DMS53 treated with DMSO at 0.1 percent for 48 hours (cell line): Measurements from ENCODE around the gene CDC14A.

Experiments used
- DNase-seq: peaks from one replicate; lab custom pipeline; 2025; ENCODE audit not compliant: unreplicated experiment; lab: John Stamatoyannopoulos, UW

CDC14A gene

GRCh38 chr1:100478816-100479215, 126.5 kb downstream of the CDC14A start:
- DNase-seq, result no peak

- no peak for DNase-seq
Measured at GRCh38 chr1:100479620-100480338, 127.5 kb downstream of the CDC14A start.

- no peak for DNase-seq
Measured at GRCh38 chr1:100481303-100481702, 129.0 kb downstream of the CDC14A start.

- no peak for DNase-seq
Measured at GRCh38 chr1:100482167-100482566, 129.9 kb downstream of the CDC14A start.

- DNase-seq, result no peak
Measured at GRCh38 chr1:100482748-100483147, 130.4 kb downstream of the CDC14A start.

GRCh38 chr1:100483230-100483629, 130.9 kb downstream of the CDC14A start:
- no peak for DNase-seq

- peak; percentile 82 for DNase-seq
Measured at GRCh38 chr1:100485855-100486258, 133.6 kb downstream of the CDC14A start.

- DNase-seq, result no peak
Measured at GRCh38 chr1:100494393-100495084, 142.2 kb downstream of the CDC14A start.

GRCh38 chr1:100496896-100497295, 144.6 kb downstream of the CDC14A start:
- DNase-seq, result no peak

GRCh38 chr1:100497796-100498195, 145.5 kb downstream of the CDC14A start:
- no peak for DNase-seq

- DNase-seq, result no peak
Measured at GRCh38 chr1:100499194-100499811, 147.0 kb downstream of the CDC14A start.

- peak; percentile 99 for DNase-seq
Measured at GRCh38 chr1:100502052-100502792, 149.9 kb downstream of the CDC14A start.

- DNase-seq, result no peak
Measured at GRCh38 chr1:100506217-100506616, 153.9 kb downstream of the CDC14A start.

GRCh38 chr1:100510451-100510850, 158.1 kb downstream of the CDC14A start:
- DNase-seq, result no peak

GRCh38 chr1:100511058-100511457, 158.8 kb downstream of the CDC14A start:
- no peak for DNase-seq

- no peak for DNase-seq
Measured at GRCh38 chr1:100511773-100512172, 159.5 kb downstream of the CDC14A start.

- DNase-seq, result no peak
Measured at GRCh38 chr1:100512803-100513352, 160.6 kb downstream of the CDC14A start.

GRCh38 chr1:100516857-100517256, 164.6 kb downstream of the CDC14A start:
- DNase-seq, result no peak

- no peak for DNase-seq
Measured at GRCh38 chr1:100517515-100517914, 165.2 kb downstream of the CDC14A start.

- no peak for DNase-seq
Measured at GRCh38 chr1:100518023-100518422, 165.7 kb downstream of the CDC14A start.

GRCh38 chr1:100523038-100523652, 170.8 kb downstream of the CDC14A start:
- DNase-seq, result no peak
